HEK293 (cell line): ENCODE data around the gene ZNF688.

Experiments used
- CTCF ChIA-PET: fragments of 350-600 bp; formaldehyde crosslinking; extraction: SDS; loops from one replicate; lab custom pipeline; 2021; ENCODE audit warnings: antibody characterized with exemption; lab: Yijun Ruan, JAX
- POLR2A ChIA-PET: fragments of 300-600 bp; formaldehyde crosslinking; extraction: SDS; loops from one replicate; lab custom pipeline; 2020; ENCODE audit warnings: antibody characterized with exemption, inconsistent platforms; lab: Yijun Ruan, JAX
- H3K27ac ChIP-seq: fragments of 200-500 bp; sonication (Bioruptor generic); 2 replicates; pipeline ENCODE4 v1.5.1; 2014; ENCODE audit warnings: low read depth, low read length, control low read depth, inconsistent platforms; ENCODE audit errors: extremely low read depth
- H3K36me3 ChIP-seq, 2 experiments: fragments of 200-500 bp in 1 of 2; sonication (Bioruptor generic) in 1 of 2; 1 replicate in 1 of 2; 2 replicates in 1 of 2; pipeline ENCODE4 v1.5.1; 2014 to 2017; ENCODE audit warnings: inconsistent platforms in 2 of 2, low read length in 2 of 2; ENCODE audit not compliant: control insufficient read depth in 2 of 2, insufficient read depth in 1 of 2
- H3K4me1 ChIP-seq: fragments of 200-500 bp; sonication (Bioruptor generic); 2 replicates; pipeline ENCODE4 v1.5.1; 2014; ENCODE audit warnings: mild to moderate bottlenecking, low read length, inconsistent platforms; ENCODE audit not compliant: control insufficient read depth, insufficient read depth
- H3K4me3 ChIP-seq: 2 replicates; pipeline ENCODE4 v1.5.1; 2011; ENCODE audit warnings: low read depth, mild to moderate bottlenecking, control low read depth, low read length, moderate library complexity
- H3K9me3 ChIP-seq: fragments of 200-500 bp; sonication (Bioruptor generic); 2 replicates; pipeline ENCODE4 v1.5.1; 2014; ENCODE audit warnings: low read depth, low read length, inconsistent platforms; ENCODE audit not compliant: control insufficient read depth, insufficient read depth
- GFI1B ChIP-seq: fragments of 450-650 bp; formaldehyde crosslinking; IDR thresholded peaks from 2 replicates; pipeline ENCODE4 v1.5.1; 2016; ENCODE audit warnings: missing biosample characterization, missing genetic modification characterization
- IKZF3 ChIP-seq: fragments of 450-650 bp; IDR thresholded peaks from 2 replicates; pipeline ENCODE4 v1.5.0; 2018; ENCODE audit warnings: missing biosample characterization, mild to moderate bottlenecking, missing genetic modification characterization, moderate library complexity
- OSR2 ChIP-seq: fragments of 450-650 bp; formaldehyde crosslinking; IDR thresholded peaks from 2 replicates; pipeline ENCODE4 v1.5.1; 2016; ENCODE audit warnings: missing biosample characterization, missing genetic modification characterization
- PRDM2 ChIP-seq: fragments of 450-650 bp; formaldehyde crosslinking; IDR thresholded peaks from 2 replicates; pipeline ENCODE4 v1.5.1; 2016; ENCODE audit warnings: missing biosample characterization, missing genetic modification characterization, borderline replicate concordance
- REPIN1 ChIP-seq: fragments of 450-650 bp; formaldehyde crosslinking; IDR thresholded peaks from 2 replicates; pipeline ENCODE4 v1.5.1; 2017; ENCODE audit warnings: missing biosample characterization, missing genetic modification characterization, low read depth
- TRIM28 ChIP-seq: IDR thresholded peaks from 2 replicates; pipeline ENCODE4 v1.6.1; 2011; ENCODE audit warnings: low read length, control low read depth, borderline replicate concordance
- WT1 ChIP-seq: fragments of 450-650 bp; formaldehyde crosslinking; IDR thresholded peaks from 2 replicates; pipeline ENCODE4 v1.5.1; 2016; ENCODE audit warnings: missing biosample characterization, missing genetic modification characterization
- YY2 ChIP-seq: fragments of 450-650 bp; formaldehyde crosslinking; IDR thresholded peaks from 2 replicates; pipeline ENCODE4 v1.5.1; 2016; ENCODE audit warnings: missing biosample characterization, missing genetic modification characterization
- ZBTB6 ChIP-seq: fragments of 450-650 bp; formaldehyde crosslinking; IDR thresholded peaks from 2 replicates; pipeline ENCODE4 v1.5.1; 2017; ENCODE audit warnings: missing biosample characterization, missing genetic modification characterization
- ZNF114 ChIP-seq: fragments of 450-650 bp; formaldehyde crosslinking; IDR thresholded peaks from 2 replicates; pipeline ENCODE4 v1.5.0; 2017; ENCODE audit warnings: missing biosample characterization, missing genetic modification characterization
- ZNF174 ChIP-seq: fragments of 450-650 bp; formaldehyde crosslinking; IDR thresholded peaks from 2 replicates; pipeline ENCODE4 v1.5.0; 2017; ENCODE audit warnings: missing biosample characterization, mild to moderate bottlenecking, missing genetic modification characterization
- ZNF175 ChIP-seq: fragments of 450-650 bp; formaldehyde crosslinking; IDR thresholded peaks from 2 replicates; pipeline ENCODE4 v1.5.1; 2016; ENCODE audit warnings: missing biosample characterization, missing genetic modification characterization
- ZNF18 ChIP-seq: fragments of 450-650 bp; formaldehyde crosslinking; IDR thresholded peaks from 2 replicates; pipeline ENCODE4 v1.5.1; 2016; ENCODE audit warnings: missing biosample characterization, missing genetic modification characterization
- ZNF223 ChIP-seq: fragments of 450-650 bp; formaldehyde crosslinking; IDR thresholded peaks from 2 replicates; pipeline ENCODE4 v1.5.1; 2016; ENCODE audit warnings: missing biosample characterization, missing genetic modification characterization
- ZNF394 ChIP-seq: fragments of 450-650 bp; formaldehyde crosslinking; IDR thresholded peaks from 2 replicates; pipeline ENCODE4 v1.5.1; 2016; ENCODE audit warnings: missing biosample characterization, missing genetic modification characterization, mild to moderate bottlenecking, moderate library complexity, borderline replicate concordance
- ZNF449 ChIP-seq: fragments of 450-650 bp; formaldehyde crosslinking; IDR thresholded peaks from 2 replicates; pipeline ENCODE4 v1.5.1; 2017; ENCODE audit warnings: missing biosample characterization, mild to moderate bottlenecking, missing genetic modification characterization, moderate library complexity
- ZNF571 ChIP-seq: fragments of 450-650 bp; formaldehyde crosslinking; IDR thresholded peaks from 2 replicates; pipeline ENCODE4 v1.5.0; 2017; ENCODE audit warnings: missing biosample characterization, missing genetic modification characterization
- ZNF624 ChIP-seq: fragments of 450-650 bp; formaldehyde crosslinking; IDR thresholded peaks from 2 replicates; pipeline ENCODE4 v1.5.1; 2017; ENCODE audit warnings: missing biosample characterization, missing genetic modification characterization
- ZNF704 ChIP-seq: fragments of 450-650 bp; formaldehyde crosslinking; IDR thresholded peaks from 2 replicates; pipeline ENCODE4 v1.5.1; 2016; ENCODE audit warnings: missing biosample characterization, missing genetic modification characterization
- ZSCAN23 ChIP-seq: fragments of 450-650 bp; formaldehyde crosslinking; IDR thresholded peaks from 2 replicates; pipeline ENCODE4 v1.5.1; 2016; ENCODE audit warnings: missing biosample characterization, missing genetic modification characterization

ZNF688 gene

GRCh38 chr16:30582611-30583340 is 11.3 kb upstream of the ZNF688 start:
- POLR2A ChIA-PET, result no interaction called here
- no peaks in the 10 kb centered on the region for H3K4me1 ChIP-seq
- TF ChIP-seq ZNF114 (tag by site-specific recombination) (no peak), ZNF174 (tag by site-specific recombination) (no peak), OSR2 (tag by site-specific recombination) (no peak), ZNF18 (no peak), PRDM2 (tag by site-specific recombination) (no peak), IKZF3 (no peak), ZNF624 (no peak), ZNF223 (tag by site-specific recombination) (no peak), ZNF571 (no peak), REPIN1 (no peak), ZBTB6 (tag by site-specific recombination) (no peak), GFI1B (tag by site-specific recombination) (no peak), ZNF175 (tag by site-specific recombination) (no peak), ZNF449 (tag by site-specific recombination) (no peak), ZNF704 (tag by site-specific recombination) (no peak), ZSCAN23 (no peak), ZNF394 (tag by site-specific recombination) (no peak), WT1 (tag by site-specific recombination) (no peak), TRIM28 (no peak), YY2 (tag by site-specific recombination) (no peak)
- no peaks in the 10 kb centered on the region for H3K9me3 ChIP-seq
- no peak overlapping the region for H3K4me3 ChIP-seq
- H3K36me3 ChIP-seq, result peaks cover 0 to 29% of the 10 kb centered on the region in 2 experiments; a peak in 2 of 3 replicates
- CTCF ChIA-PET, result interaction anchor here (0.9 kb wide), 1 partner anchor 16 kb away, joined by 3 read pairs; no protein-coding TSS in a partner anchor
- no peak overlapping the region for H3K27ac ChIP-seq
